GM21737 (cell line): ENCODE measurements around the gene TET3.

Experiments
- ATAC-seq: cut with Tn5 transposase; IDR thresholded peaks from one replicate; pipeline ENCODE4 v1.9.1; 2021; ENCODE audit warnings: mild to moderate bottlenecking, moderate library complexity; ENCODE audit not compliant: unreplicated experiment

TET3 gene

GRCh38 chr2:74027496-74027895, 42.8 kb downstream of the TET3 start:
- ATAC-seq, result no peak

GRCh38 chr2:74028290-74028689, 43.6 kb downstream of the TET3 start:
- no peak for ATAC-seq

- ATAC-seq, result no peak
Observed at GRCh38 chr2:74028741-74029140, 44.0 kb downstream of the TET3 start.

- ATAC-seq, result no peak
Observed at GRCh38 chr2:74029714-74030397, 45.1 kb downstream of the TET3 start.

- no peak for ATAC-seq
Observed at GRCh38 chr2:74031221-74031620, 46.5 kb downstream of the TET3 start.

GRCh38 chr2:74031959-74032287, 47.2 kb downstream of the TET3 start:
- no peak for ATAC-seq

GRCh38 chr2:74033375-74033774, 48.7 kb downstream of the TET3 start:
- ATAC-seq, result no peak
